Measurements from ENCODE around the gene C10orf90.

Gene C10orf90

DNA sequence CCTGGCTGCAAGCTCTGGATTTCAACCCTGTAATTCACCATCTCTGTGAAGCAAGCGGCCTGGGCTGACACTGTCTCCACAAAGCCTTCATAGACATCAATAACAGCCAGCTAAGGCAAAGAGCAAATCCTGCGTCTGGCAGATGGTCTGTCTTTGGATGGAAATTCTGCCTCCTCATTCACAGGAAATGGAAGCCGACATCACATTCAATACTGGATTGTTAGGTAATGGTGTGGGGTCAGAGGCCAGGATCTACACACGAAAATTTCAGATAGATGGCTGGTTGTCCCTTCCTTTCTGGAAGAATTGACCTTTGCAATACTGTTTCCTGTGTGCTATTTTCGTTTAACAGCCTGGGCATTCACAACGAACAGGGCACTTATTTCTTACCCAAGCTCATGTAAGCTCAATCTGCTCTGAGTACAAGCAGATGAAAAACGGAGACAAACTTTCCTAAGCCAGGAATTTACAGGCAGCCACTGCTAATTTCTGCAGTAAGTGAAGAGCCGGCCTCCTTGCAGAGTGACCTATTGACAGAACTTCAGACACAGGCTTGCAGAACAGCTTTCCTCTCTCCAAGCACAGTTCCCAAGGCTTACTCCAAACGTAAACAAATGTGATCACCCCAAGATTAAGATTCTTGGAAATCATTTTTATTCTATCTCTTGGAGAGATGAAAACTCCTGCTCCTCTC is 279.2 kb downstream of the C10orf90 start:
- no peak overlapping the region for H3K4me3 ChIP-seq (ENCODE audit: low read depth, low read length)
- TF ChIP-seq, protein P1, sequence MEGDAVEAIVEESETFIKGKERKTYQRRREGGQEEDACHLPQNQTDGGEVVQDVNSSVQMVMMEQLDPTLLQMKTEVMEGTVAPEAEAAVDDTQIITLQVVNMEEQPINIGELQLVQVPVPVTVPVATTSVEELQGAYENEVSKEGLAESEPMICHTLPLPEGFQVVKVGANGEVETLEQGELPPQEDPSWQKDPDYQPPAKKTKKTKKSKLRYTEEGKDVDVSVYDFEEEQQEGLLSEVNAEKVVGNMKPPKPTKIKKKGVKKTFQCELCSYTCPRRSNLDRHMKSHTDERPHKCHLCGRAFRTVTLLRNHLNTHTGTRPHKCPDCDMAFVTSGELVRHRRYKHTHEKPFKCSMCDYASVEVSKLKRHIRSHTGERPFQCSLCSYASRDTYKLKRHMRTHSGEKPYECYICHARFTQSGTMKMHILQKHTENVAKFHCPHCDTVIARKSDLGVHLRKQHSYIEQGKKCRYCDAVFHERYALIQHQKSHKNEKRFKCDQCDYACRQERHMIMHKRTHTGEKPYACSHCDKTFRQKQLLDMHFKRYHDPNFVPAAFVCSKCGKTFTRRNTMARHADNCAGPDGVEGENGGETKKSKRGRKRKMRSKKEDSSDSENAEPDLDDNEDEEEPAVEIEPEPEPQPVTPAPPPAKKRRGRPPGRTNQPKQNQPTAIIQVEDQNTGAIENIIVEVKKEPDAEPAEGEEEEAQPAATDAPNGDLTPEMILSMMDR (conservative IDR thresholded peaks at IDR 0.05; ENCODE audit: low read depth, low read length): no peak
- peak; percentile 83 for DNase-seq (ENCODE audit: low read depth)

DNA sequence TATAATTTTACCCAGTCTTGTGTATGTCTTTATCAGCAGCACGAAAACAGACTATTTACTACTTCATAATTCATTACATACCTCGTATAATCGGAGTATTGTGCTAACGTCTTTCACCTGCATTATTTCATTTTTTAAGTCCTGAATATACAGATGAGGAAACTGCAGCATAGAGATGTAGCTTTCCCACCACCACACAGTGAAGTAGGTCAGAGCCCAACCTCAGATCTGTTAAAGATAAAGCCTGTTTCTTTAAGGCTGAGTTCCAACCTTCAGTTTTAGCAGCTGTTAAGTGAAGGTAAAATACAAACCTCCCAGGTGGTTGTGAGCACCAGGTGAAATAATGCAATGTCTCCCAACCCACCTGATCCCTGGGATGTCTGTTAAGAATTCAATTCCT is 280.2 kb downstream of the C10orf90 start:
- no peak overlapping the region for H3K4me3 ChIP-seq (ENCODE audit: low read depth, low read length)
- TF ChIP-seq, protein P1 (conservative IDR thresholded peaks at IDR 0.05; ENCODE audit: low read depth, low read length): no peak
- no peak for DNase-seq (ENCODE audit: low read depth)

DNA sequence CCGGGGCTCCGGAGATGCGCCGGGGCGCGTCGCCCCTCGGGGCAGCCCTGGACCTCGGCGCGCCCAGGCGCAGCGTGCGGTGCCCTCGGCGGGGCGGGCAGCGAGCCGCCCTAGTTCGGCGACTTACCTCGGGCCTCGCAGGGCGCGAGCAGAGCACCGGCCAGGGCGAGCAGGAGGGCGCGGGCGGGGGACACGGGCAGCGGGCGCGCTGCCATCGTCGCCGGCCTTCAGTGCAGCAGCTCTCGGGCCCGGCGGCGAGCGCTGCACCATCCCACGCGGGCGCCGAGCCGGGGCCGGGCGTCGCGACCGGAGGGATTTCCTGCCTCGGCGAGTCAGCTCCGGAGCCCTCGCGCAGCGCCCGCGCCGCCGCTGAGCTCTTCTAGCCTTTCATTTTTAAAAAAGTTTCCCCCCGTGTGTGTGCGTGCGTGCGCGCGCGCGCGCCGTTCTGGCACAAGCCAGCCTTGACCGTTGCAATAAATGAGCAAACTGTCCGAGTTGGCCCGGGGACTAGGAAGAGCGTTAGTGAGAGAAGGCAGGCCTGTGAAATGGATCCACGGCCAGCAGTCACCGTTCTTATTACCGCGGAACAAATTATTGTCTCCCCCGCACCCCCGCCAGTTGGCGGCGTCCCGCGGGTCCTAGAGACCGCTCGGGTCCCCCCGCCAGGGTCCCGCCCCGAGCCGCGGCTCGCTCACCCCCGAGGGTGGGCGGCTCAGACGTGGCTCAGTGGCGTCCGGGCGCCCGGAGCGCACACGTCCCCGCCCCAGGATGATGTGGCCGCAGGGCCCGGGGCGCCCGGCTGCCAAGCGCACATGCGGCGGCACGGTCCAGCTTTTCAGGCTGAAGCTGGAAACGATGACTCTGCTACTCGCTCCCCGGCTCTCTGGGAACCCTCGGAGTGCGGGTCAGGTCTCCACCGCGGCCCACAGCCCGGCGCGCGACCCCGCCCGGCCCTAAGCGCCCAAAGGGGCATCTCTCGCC is 282.3 kb downstream of the C10orf90 start, which contains the start of gene ADAM12:
Gene ADAM12 (minus strand): TSS at position 547 of the 981 bp plus-strand sequence. CDS start 332 bp downstream, at position 215.
- TF ChIP-seq, protein P1 (conservative IDR thresholded peaks at IDR 0.05; ENCODE audit: low read depth, low read length): no peak
- peak; percentile 74 for DNase-seq (ENCODE audit: low read depth)
- peak within 1 kb of the TSS; percentile 77 for H3K4me3 ChIP-seq (ENCODE audit: low read depth, low read length)

DNA sequence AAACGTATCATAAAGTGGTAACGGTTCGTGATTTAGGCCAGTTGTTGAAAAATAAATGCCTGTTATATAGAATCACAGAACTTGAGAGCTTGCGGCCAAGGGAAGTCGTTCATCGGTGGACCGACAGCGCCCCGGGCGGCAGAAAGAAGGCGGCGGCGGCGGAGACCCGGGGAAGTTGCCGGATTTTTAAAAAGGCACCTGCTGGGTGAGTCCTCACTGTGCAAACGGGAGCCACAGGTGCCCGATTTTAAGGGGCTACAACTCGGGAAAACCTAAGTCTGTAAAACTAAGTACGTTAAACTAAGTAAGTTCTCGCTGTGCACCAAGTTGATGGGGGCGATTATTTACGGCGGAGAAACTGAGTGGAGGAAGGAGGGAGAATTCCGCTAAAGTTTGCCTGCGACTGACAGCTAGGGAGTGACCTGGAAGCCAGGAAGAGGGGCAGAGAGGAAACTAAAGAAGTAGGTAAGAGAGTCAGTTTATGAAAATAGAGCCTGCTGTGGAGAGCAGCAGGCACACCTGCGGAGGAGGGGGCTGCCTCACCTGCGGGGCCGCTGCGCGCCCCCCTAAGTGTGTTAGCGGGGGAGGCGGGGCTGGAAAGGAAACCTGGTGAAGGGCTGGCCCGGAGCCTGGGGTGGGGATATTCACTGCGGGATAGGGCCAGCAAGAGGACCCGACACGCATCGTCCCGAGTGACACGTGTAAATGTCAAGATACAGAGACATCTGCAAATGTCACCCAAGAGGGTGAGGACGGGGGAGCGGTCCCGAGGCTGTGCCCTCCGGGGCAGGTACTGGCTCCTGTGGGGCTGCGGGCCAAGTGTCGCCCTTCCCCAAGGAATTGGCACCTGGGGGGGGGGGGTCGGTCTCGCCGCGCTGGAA is 283.2 kb downstream of the C10orf90 start:
- peak overlapping the region; percentile 77 for H3K4me3 ChIP-seq (ENCODE audit: low read depth, low read length)
- TF ChIP-seq, protein P1 (conservative IDR thresholded peaks at IDR 0.05; ENCODE audit: low read depth, low read length): peak; percentile 88
- peak; percentile 83 for DNase-seq (ENCODE audit: low read depth)

DNA sequence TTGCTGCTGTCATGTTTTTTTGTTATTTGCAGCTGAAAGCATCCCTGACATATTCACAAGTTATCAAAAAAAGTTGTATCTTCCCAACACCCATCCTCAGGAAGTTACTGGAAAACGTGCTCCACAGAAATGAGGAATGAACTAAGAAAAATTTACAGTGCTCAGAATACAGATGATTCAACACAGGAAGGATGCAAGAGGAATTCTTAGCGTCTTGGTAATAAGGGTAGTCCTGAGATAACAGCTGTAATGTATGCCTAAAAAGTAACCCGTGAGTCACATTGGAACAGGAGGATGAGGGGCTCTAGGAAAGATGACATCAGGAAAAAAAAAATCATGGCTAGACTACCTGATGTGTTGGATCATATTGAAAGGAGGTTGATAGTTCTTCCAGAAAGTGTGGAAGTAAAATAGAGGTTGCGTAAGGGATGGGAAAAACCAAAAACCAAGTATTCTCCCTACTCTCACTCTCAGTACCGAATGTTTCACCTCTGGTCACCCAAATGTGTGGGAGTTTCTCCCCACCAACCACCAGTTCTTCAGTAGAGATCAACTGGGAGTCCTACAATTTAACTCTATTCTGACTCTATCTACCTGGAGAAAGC is 286.1 kb downstream of the C10orf90 start:
- H3K4me3 ChIP-seq (ENCODE audit: low read depth, low read length): no peak overlapping the region
- TF ChIP-seq, protein P1 (conservative IDR thresholded peaks at IDR 0.05; ENCODE audit: low read depth, low read length): no peak
- DNase-seq (ENCODE audit: low read depth): peak; percentile 84
